ENCODE results near the gene NATD1.

Gene NATD1

GRCh38 chr17:21249920-21250703 lies 3.1 kb downstream of the NATD1 start:
- H3K4me1 ChIP-seq (ENCODE audit: control insufficient read depth, insufficient read depth, low read length, poor library complexity, severe bottlenecking), result peaks cover 10% of the 10 kb centered on the region
- H3K36me3 ChIP-seq (ENCODE audit: control insufficient read depth, insufficient read depth, low read length), result no peaks in the 10 kb centered on the region
- WGBS, 2 experiments (ENCODE audit: insufficient coverage in 2 of 2), result 76 to 78% methylated on average over 5 of the region's 7 CpGs
- no peaks in the 10 kb centered on the region for H3K9me3 ChIP-seq (ENCODE audit: control insufficient read depth, low read length)
- H3K4me3 ChIP-seq (ENCODE audit: extremely low read depth, insufficient read depth, low read length, poor library complexity, severe bottlenecking), result no peak overlapping the region
- no peak overlapping the region for H3K27ac ChIP-seq (ENCODE audit: low read depth, low read length, severe bottlenecking)

- 92% methylated on average over 9 to 10 of the region's 12 CpGs for WGBS, 2 experiments (ENCODE audit: insufficient coverage in 2 of 2)
These were observed 4.0 kb downstream of the NATD1 start for GRCh38 chr17:21249086-21249795.

GRCh38 chr17:21248500-21248899 lies 4.7 kb downstream of the NATD1 start:
- Histone ChIP-seq H3K4me3 (ENCODE audit: extremely low read depth, insufficient read depth, low read length, poor library complexity, severe bottlenecking) (no peak overlapping the region), H3K4me1 (ENCODE audit: control insufficient read depth, insufficient read depth, low read length, poor library complexity, severe bottlenecking) (peaks cover 10% of the 10 kb centered on the region), H3K27ac (ENCODE audit: low read depth, low read length, severe bottlenecking) (no peak overlapping the region), H3K36me3 (ENCODE audit: control insufficient read depth, insufficient read depth, low read length) (no peaks in the 10 kb centered on the region), H3K9me3 (ENCODE audit: control insufficient read depth, low read length) (no peaks in the 10 kb centered on the region)
- 97 to 100% methylated on average over 4 of the region's 4 CpGs for WGBS, 2 experiments (ENCODE audit: insufficient coverage in 2 of 2)

More at GRCh38 chr17:21249086-21249795, 4.0 kb downstream of the NATD1 start:
- Histone ChIP-seq H3K9me3 (ENCODE audit: control insufficient read depth, low read length) (no peaks in the 10 kb centered on the region), H3K4me3 (ENCODE audit: extremely low read depth, insufficient read depth, low read length, poor library complexity, severe bottlenecking) (no peak overlapping the region), H3K27ac (ENCODE audit: low read depth, low read length, severe bottlenecking) (no peak overlapping the region), H3K36me3 (ENCODE audit: control insufficient read depth, insufficient read depth, low read length) (no peaks in the 10 kb centered on the region), H3K4me1 (ENCODE audit: control insufficient read depth, insufficient read depth, low read length, poor library complexity, severe bottlenecking) (peaks cover 10% of the 10 kb centered on the region)

- Histone ChIP-seq H3K4me1 (ENCODE audit: control insufficient read depth, insufficient read depth, low read length, poor library complexity, severe bottlenecking) (peaks cover 10% of the 10 kb centered on the region), H3K9me3 (ENCODE audit: control insufficient read depth, low read length) (no peaks in the 10 kb centered on the region), H3K27ac (ENCODE audit: low read depth, low read length, severe bottlenecking) (no peak overlapping the region), H3K4me3 (ENCODE audit: extremely low read depth, insufficient read depth, low read length, poor library complexity, severe bottlenecking) (no peak overlapping the region), H3K36me3 (ENCODE audit: control insufficient read depth, insufficient read depth, low read length) (no peaks in the 10 kb centered on the region)
- WGBS, 2 experiments (ENCODE audit: insufficient coverage in 2 of 2), result 90 to 93% methylated on average over 11 of the region's 12 CpGs
These were observed 5.5 kb downstream of the NATD1 start for GRCh38 chr17:21247552-21248258.

GRCh38 chr17:21246698-21247097 lies 6.5 kb downstream of the NATD1 start:
- WGBS, 2 experiments (ENCODE audit: insufficient coverage in 2 of 2), result 93 to 100% methylated on average over 4 of the region's 4 CpGs
- H3K36me3 ChIP-seq (ENCODE audit: control insufficient read depth, insufficient read depth, low read length), result no peaks in the 10 kb centered on the region
- no peak overlapping the region for H3K27ac ChIP-seq (ENCODE audit: low read depth, low read length, severe bottlenecking)
- no peaks in the 10 kb centered on the region for H3K9me3 ChIP-seq (ENCODE audit: control insufficient read depth, low read length)
- H3K4me3 ChIP-seq (ENCODE audit: extremely low read depth, insufficient read depth, low read length, poor library complexity, severe bottlenecking), result no peak overlapping the region
- peaks cover 7% of the 10 kb centered on the region for H3K4me1 ChIP-seq (ENCODE audit: control insufficient read depth, insufficient read depth, low read length, poor library complexity, severe bottlenecking)

GRCh38 chr17:21245639-21246084 lies 7.5 kb downstream of the NATD1 start:
- WGBS, 2 experiments (ENCODE audit: insufficient coverage in 2 of 2), result 80 to 81% methylated on average over 8 to 9 of the region's 9 CpGs
- no peak overlapping the region for H3K27ac ChIP-seq (ENCODE audit: low read depth, low read length, severe bottlenecking)
- H3K9me3 ChIP-seq (ENCODE audit: control insufficient read depth, low read length), result no peaks in the 10 kb centered on the region
- H3K4me1 ChIP-seq (ENCODE audit: control insufficient read depth, insufficient read depth, low read length, poor library complexity, severe bottlenecking), result peaks cover 4% of the 10 kb centered on the region
- no peak overlapping the region for H3K4me3 ChIP-seq (ENCODE audit: extremely low read depth, insufficient read depth, low read length, poor library complexity, severe bottlenecking)
- no peaks in the 10 kb centered on the region for H3K36me3 ChIP-seq (ENCODE audit: control insufficient read depth, insufficient read depth, low read length)

- Histone ChIP-seq H3K4me1 (ENCODE audit: control insufficient read depth, insufficient read depth, low read length, poor library complexity, severe bottlenecking) (peaks cover 14% of the 10 kb centered on the region), H3K9me3 (ENCODE audit: control insufficient read depth, low read length) (no peaks in the 10 kb centered on the region), H3K27ac (ENCODE audit: low read depth, low read length, severe bottlenecking) (no peak overlapping the region)
These were observed 9.5 kb downstream of the NATD1 start for GRCh38 chr17:21243516-21244303.

GRCh38 chr17:21242780-21243515 lies 10.3 kb downstream of the NATD1 start:
- WGBS, 2 experiments (ENCODE audit: insufficient coverage in 2 of 2), result 89 to 90% methylated on average over 24 to 26 of the region's 26 CpGs
- no peak overlapping the region for H3K27ac ChIP-seq (ENCODE audit: low read depth, low read length, severe bottlenecking)
- H3K4me1 ChIP-seq (ENCODE audit: control insufficient read depth, insufficient read depth, low read length, poor library complexity, severe bottlenecking), result peaks cover 14% of the 10 kb centered on the region

More at GRCh38 chr17:21243516-21244303, 9.5 kb downstream of the NATD1 start:
- WGBS, 2 experiments (ENCODE audit: insufficient coverage in 2 of 2), result 93 to 95% methylated on average over 18 to 19 of the region's 23 CpGs
- Histone ChIP-seq H3K36me3 (ENCODE audit: control insufficient read depth, insufficient read depth, low read length) (no peaks in the 10 kb centered on the region), H3K4me3 (ENCODE audit: extremely low read depth, insufficient read depth, low read length, poor library complexity, severe bottlenecking) (no peak overlapping the region)

GRCh38 chr17:21242026-21242697 lies 11.0 kb downstream of the NATD1 start:
- 87 to 89% methylated on average over 7 to 8 of the region's 11 CpGs for WGBS, 2 experiments (ENCODE audit: insufficient coverage in 2 of 2)
- H3K9me3 ChIP-seq (ENCODE audit: control insufficient read depth, low read length), result no peaks in the 10 kb centered on the region
- H3K4me1 ChIP-seq (ENCODE audit: control insufficient read depth, insufficient read depth, low read length, poor library complexity, severe bottlenecking), result peaks cover 14% of the 10 kb centered on the region
- no peak overlapping the region for H3K4me3 ChIP-seq (ENCODE audit: extremely low read depth, insufficient read depth, low read length, poor library complexity, severe bottlenecking)
- no peak overlapping the region for H3K27ac ChIP-seq (ENCODE audit: low read depth, low read length, severe bottlenecking)
- no peaks in the 10 kb centered on the region for H3K36me3 ChIP-seq (ENCODE audit: control insufficient read depth, insufficient read depth, low read length)

More at GRCh38 chr17:21242780-21243515, 10.3 kb downstream of the NATD1 start:
- no peak overlapping the region for H3K4me3 ChIP-seq (ENCODE audit: extremely low read depth, insufficient read depth, low read length, poor library complexity, severe bottlenecking)
- no peaks in the 10 kb centered on the region for H3K36me3 ChIP-seq (ENCODE audit: control insufficient read depth, insufficient read depth, low read length)
- H3K9me3 ChIP-seq (ENCODE audit: control insufficient read depth, low read length), result no peaks in the 10 kb centered on the region
